C1 segment of cervical spinal cord (tissue), 14 donors: Measurements from ENCODE around the gene CENPP.

Experiments used
- DNase-seq, 14 donors: peaks; one replicate each; lab custom pipeline; 2025; lab: John Stamatoyannopoulos, UW

The CENPP gene

DNA sequence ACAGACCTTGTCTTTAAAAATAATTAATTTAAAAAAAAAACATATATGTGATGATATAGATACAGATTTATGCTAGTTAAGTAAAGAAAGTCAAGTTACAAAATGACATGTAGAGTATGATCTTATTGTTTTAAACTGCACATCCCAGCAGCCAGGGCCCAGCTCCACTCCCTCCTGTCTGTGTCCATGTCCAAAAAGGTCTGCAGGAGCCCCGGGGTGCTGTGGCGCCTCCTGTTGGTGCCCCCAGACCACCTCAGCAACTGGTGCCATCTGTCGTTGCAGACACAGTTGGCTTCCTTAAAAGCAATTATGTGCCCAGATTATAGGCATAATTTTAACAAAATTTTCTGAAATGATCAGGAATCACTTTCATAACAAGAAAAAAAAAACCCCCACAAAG is 310.9 kb downstream of the CENPP start:
- no peak for DNase-seq

DNA sequence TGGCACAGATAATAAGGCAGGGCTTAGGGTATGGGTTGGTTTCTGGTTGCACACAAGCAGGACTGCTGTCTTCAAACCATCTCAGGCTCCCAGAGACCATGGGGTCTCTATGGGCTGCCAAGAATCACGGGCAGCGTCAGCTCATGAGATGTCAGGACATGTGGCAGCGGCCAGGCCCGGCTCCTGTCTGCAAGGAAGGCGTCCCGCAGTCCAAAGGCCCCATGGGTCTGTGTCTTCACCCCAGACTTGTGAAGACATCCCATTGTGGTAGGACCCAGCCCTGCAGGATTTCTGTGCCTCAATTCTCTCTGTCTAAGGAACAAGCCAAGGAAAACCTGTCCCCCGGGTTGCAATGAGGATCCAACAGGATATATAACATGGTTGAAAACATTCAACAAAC is 311.6 kb downstream of the CENPP start:
- no peak for DNase-seq

- no peak for DNase-seq
Measured at GRCh38 chr9:92637886-92638620, 312.3 kb downstream of the CENPP start.

GRCh38 chr9:92638621-92639101 is 312.9 kb downstream of the CENPP start:
- DNase-seq: no peak

- no peak for DNase-seq
Measured at GRCh38 chr9:92639124-92639523, 313.4 kb downstream of the CENPP start.

DNA sequence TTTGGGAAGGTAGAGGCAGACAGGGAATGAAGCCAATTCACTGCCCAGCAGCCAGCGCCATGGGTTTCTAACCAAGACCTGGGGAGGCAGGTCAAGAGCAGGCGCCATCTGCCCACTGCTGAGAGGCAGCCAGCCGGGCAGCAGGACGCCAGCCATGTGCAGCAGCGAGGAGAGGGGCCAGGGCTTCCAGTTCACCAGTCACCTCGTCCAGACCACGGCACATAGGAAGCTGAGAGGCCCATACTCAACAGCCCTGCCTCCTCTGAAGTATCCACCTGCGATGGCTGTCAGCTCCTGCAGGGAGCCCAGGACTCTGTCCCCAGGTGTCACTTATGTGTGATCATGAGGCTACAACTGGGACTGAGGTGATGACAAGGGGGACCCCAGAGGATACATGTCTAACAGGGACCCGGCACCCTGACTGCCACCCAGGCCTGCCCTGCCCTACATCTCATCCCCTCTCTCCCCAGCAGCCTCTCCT is 314.1 kb downstream of the CENPP start:
- peak in 1 of 14 donors; percentile 82 for DNase-seq

GRCh38 chr9:92640398-92641091 is 314.8 kb downstream of the CENPP start:
- no peak for DNase-seq

DNA sequence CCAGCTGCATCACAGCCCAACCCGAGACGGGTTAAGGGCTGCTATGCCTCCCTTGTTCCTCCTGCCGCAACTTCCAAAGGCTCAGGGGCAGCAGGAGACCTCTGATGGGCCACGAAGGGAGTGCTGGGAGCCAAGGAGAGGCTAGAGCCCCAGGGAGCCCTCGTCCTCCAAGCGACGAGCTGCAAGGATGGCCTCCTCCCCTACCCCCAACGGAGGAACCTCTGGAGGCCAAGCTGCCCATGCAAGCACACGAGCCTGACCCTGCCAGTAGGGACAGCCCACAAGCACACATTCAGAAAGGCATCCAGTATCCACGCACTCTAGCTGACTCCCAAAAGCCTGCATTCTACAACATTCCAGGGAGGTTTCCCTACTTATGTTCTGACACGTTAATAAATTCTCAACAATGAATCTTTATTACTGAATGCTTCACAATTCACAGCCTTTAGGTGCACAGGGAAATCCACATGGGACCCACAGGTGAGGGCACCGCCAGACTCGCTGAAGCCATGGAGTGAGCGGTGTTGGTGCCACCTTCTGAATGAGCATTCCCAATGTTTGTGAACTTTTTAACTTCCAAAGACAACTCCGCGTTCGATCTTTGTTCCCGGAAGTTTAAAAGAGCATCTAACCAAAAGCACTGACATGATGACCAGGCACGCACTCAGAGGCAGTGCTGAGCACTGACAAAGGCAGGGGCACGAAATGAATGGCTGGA is 315.5 kb downstream of the CENPP start:
- DNase-seq: no peak

- no peak for DNase-seq
Measured at GRCh38 chr9:92642041-92642451, 316.3 kb downstream of the CENPP start.

DNA sequence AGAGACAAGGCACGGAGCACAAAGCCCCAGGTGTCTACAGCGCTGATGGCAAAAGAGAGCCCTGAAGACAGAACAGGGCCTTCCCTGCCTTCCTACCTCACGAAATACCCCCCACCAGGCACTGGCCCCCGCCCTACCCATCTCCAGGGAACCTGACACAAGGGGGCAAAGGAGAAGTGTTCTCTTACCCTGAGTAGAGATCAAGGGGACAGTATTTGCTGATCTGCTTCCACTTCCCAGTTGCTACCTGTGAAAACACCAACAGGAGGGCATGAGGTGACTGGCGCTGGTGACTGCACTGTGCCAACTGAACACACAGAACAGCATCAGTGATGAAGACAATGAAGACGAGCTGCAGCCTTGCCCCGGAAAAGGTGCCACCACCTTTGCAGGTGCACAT is 316.8 kb downstream of the CENPP start:
- DNase-seq: no peak

DNA sequence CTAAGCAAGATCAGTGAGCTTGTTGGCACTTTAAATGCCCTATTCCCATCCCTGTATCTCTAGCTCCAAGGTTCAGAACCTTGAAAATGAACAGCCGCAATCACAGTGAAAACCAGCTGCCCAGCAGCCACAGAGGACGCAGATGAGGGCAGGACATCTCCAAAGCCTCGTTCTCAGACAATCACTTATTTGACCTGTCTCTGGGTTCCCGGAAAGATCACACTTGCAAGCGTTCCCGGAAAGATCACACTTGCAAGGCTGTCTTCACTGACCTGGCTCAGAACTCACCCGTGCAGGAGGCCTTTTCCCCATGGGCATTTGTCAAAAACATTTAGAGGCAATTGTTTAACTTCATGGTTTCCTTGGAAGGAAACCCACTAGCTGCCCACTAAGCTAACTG is 318.5 kb downstream of the CENPP start:
- no peak for DNase-seq

DNA sequence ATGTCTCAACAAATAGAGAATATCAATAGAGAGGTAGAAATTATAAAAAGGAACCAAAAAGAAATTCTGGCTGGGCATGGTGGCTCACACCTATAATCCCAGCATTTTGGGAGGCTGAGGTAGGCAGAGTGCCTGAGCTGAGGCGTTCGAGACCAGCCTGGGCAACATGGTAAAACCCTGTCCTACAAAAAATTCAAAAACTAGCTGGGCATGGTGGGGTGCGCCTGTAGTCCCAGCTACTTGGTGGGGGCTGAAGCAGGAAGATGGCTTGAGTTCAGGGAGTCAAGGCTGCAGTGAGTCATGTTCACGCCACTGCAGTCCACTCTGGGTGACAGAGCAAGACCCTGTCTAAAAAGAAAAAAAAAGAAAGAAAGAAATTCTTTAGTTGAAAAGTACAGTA is 319.3 kb downstream of the CENPP start:
- no peak for DNase-seq

DNA sequence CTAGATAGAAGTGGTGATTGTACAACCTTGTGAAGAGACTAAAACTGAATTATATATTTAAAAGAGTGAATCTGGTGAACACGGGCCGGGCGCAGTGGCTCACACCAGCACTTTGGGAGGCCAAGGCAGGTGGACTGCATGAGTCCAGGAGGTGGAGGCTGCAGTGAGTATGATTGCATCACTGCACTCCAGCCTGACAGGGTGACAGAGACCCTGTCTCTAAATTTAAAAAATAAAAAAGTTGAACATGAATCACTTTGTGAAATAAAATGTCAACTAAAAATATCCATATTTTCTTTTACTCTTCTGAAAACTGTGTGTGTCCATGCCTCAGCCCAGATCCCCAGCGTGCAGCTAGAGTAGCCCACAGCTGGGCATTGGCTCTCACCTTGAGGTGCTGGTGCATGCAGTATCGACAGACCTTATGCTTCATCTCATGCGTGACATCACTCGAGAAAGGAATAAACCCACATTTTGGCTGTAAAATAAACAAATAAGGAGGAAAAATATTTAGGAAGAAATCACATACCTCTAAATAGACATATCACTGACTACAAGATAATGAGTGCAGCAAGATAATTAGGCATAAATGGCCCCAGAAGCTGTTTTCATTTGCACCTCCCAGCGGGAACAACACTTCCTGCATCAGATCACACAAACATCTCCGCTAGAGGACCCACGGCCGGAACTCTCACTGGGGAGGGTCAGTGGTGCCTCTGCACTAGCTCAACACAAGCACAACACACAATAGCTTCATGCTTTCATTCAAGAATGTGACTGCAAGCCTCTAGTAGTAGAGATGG is 322.1 kb downstream of the CENPP start:
- peak in 1 of 14 donors; percentile 17 for DNase-seq

- DNase-seq: peak in 2 of 14 donors; percentile 19 to 44
Measured at GRCh38 chr9:92648474-92648971, 322.8 kb downstream of the CENPP start.

DNA sequence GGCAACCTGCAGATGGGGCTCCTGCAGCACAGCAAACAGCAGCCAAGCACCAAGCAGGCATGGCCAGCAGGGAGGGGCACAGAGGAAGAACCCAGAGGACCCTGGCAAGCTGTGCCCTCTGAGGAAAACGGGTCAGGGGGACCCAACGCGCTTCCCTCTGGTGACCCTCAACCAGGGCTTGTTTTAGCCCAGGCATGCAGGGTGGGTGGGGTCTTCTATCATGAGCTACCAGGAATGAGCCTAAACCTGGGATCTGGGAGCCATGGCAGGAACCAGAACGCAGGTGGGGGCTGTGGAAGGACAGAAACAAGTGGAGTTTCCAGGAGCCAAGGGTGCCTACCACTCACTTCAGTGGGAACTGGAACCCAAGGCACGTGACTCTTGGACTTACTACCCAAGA is 323.3 kb downstream of the CENPP start:
- no peak for DNase-seq

DNA sequence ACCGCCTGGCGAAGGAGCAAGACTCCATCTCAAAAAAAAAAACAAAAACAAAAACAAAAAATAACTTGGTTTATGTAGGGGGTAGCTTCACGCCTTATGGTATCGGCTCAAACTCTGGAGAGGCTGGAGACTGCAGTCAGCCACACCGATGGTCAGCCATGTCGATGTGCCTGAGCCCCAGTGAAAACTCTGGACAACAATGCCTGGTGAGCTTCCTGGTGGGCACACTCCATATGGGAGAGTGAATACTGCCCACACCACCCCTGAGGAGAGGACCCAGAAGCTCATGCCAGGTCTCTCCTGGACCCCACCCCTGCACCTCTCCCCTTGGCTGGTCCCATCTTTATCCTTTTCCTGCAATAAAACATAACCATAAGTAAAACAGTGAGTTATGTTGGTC is 324.5 kb downstream of the CENPP start:
- DNase-seq: no peak

DNA sequence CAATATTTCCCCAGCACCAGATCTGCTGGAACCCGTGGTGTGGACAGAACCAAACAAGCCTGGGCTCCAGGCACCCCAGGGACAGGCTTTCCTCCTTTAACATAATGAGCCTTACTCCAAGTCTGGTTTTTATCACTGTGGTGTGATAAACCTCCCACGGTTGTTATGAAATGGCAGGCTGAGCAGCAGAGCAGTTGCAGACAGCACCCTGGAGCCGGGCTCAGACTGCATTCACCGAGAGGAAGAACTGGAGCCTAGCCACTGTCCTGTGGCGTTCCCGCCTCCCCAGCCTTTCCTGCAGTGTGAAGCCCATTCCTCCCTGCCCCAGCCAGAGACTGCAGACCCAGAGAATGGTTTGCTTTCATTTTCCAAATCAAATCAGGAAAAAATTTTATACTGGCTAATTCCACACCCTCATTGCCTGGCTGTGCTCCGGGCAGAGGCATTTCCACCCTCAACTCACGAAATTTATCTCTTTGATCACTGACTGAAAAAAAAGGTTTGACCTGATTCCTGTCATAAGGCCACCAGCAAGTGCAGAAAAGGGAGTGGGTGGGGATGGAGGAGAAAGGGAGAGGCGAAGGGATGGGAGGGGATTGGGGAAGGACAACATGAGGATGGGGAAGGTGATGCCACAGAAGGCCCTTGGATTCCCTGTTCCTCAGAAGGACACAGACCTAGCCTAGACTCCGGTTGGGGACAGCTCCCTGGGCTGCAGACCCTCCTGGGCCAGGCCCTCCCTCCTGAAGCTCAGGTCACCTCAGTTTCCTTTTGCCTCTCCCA is 325.3 kb downstream of the CENPP start:
- no peak for DNase-seq

GRCh38 chr9:92652461-92652860 is 326.7 kb downstream of the CENPP start:
- no peak for DNase-seq

DNA sequence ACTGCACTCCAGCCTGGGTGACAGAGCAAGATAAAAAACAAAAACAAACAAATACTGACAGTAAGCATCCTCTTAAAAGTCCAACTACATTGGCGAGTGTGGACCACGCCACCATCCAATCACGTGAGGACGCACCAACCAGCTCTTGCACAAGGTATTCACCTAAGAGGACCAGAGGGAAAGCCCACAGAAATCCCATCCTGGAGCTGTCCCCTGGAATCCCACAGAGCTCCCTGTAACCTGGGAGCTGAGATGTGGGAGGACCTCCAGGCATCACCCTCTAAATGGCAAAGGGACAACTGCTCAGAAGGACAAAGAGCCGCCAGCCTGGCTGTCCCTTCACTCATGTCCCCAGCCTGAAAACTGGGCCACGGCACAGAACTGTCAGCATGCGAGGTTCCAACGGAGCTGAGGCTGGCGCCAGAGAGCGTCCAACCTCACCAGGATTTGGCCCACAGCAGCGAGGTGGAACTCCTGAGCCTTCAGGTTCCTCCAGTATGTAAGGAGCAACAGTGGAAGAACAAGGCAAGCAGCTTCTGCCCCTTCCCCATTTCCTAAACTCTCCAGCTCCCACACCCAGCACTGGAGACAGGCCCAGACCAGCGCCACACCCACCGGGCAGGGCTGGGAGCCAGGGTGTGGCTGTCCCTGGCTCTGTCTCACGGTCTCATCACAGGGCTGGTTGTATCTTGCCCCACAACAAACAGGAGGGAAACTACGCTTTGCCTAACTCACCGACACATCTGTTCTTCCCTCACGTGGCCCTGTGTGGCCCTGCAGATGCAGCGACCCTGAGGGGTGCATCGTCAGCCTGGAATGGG is 328.9 kb downstream of the CENPP start:
- peak in 1 of 14 donors; percentile 72 for DNase-seq

GRCh38 chr9:92655366-92655765 is 329.6 kb downstream of the CENPP start:
- DNase-seq: no peak
